IgD-negative memory B cell (primary cell): ENCODE measurements around the gene TMTC2. TPM values are rescaled to one million over a fixed set of nuclear protein-coding genes. Genes with fewer than 3 reads are reported as not detected.
"Not testable (repeated sequence)": the region's sequence is repeated elsewhere in the genome, so short reads cannot be mapped to it uniquely, and the experiment has no call there.

ENCODE experiments used
- H3K27ac Mint-ChIP-seq, 3 donors: one replicate each; pipeline ENCODE4 v1.8.0; 2020 to 2022; ENCODE audit warnings: mild to moderate bottlenecking in 3 of 3, mixed read lengths in 3 of 3, moderate library complexity in 1 of 3
- H3K27me3 Mint-ChIP-seq: one replicate; pipeline ENCODE4 v1.8.0; 2021; ENCODE audit warnings: mixed read lengths
- H3K36me3 Mint-ChIP-seq: one replicate; pipeline ENCODE4 v1.8.0; 2020; ENCODE audit warnings: mild to moderate bottlenecking, mixed read lengths
- H3K4me1 Mint-ChIP-seq, 3 donors: one replicate each; pipeline ENCODE4 v1.8.0; 2020 to 2022; ENCODE audit warnings: mixed read lengths in 3 of 3, mild to moderate bottlenecking in 1 of 3
- H3K4me3 Mint-ChIP-seq, 4 donors: one replicate each; pipeline ENCODE4 v1.8.0; 2020 to 2022; ENCODE audit warnings: mild to moderate bottlenecking in 4 of 4, mixed read lengths in 4 of 4, moderate library complexity in 3 of 4
- H3K9me3 Mint-ChIP-seq, 3 donors: one replicate each; pipeline ENCODE4 v1.8.0; 2020 to 2021; ENCODE audit warnings: mixed read lengths in 3 of 3, mild to moderate bottlenecking in 1 of 3
- polyA plus RNA-seq: library from polyadenylated mRNA; unstranded; fragments of 300-500 nt; fragmentation: Illumina TruSeq; gene quantifications from one replicate; pipeline ENCODE4 v1.2.3, GENCODE V29; 2021

The TMTC2 gene
- polyA plus RNA-seq, 1 donor from 2014 or later, result not detected

DNA sequence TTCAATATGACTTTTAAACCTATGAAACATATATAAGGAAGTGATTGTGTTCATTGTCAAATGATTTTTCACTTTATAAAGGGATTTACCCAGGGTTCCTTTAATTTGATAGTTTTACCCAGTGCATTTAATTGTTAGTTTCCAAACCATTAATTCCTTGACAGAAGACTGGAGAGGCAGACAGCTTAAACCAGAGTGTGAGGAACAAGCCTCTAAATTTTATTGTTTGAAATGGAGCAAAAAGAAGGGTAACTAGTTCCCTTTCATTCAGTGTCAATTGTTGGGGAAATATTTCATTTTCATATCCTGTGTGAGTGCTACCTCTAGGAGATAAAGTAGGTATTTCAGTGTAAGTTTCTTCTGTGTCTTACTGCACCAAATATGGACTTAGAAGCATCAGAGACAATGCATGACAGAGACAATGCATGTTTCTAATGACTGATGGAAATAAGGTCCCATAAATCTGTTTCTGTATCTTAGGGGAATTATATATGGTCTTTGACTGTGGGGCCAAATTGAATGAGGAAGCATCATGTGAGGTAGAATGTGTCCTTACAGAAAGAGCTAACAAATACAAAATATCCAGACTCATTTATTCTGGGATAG is 120.5 kb downstream of the TMTC2 start:
- H3K27ac Mint-ChIP-seq, result no peak overlapping the region
- no peaks in the 10 kb centered on the region for H3K9me3 Mint-ChIP-seq
- peaks cover 3% of the 10 kb centered on the region for H3K36me3 Mint-ChIP-seq
- no peak overlapping the region for H3K4me3 Mint-ChIP-seq
- H3K4me1 Mint-ChIP-seq, result no peaks in the 10 kb centered on the region
- H3K27me3 Mint-ChIP-seq, result no peaks in the 10 kb centered on the region

DNA sequence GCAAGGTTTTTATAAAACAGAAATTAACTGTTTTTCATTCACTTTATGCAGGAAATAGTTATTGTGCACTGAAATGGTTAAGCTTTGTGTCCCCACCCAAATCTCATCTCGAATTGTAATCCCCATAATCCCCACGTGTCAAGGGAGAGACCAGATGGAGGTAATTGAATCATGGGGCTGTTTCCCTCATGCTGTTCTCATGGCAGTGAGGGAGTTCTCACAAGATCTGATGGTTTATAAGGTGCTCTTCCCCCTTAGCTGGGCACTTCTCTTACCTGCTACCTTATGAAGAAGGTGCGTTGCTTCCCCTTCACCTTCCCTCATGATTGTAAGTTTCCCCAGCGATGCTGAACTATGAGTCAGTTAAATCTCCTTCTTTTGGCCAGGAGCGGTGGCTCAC is 123.9 kb downstream of the TMTC2 start:
- Mint-ChIP-seq H3K4me3 (no peak overlapping the region), H3K36me3 (no peaks in the 10 kb centered on the region), H3K27ac (no peak overlapping the region), H3K4me1 (no peaks in the 10 kb centered on the region), H3K27me3 (no peaks in the 10 kb centered on the region), H3K9me3 (no peaks in the 10 kb centered on the region)

DNA sequence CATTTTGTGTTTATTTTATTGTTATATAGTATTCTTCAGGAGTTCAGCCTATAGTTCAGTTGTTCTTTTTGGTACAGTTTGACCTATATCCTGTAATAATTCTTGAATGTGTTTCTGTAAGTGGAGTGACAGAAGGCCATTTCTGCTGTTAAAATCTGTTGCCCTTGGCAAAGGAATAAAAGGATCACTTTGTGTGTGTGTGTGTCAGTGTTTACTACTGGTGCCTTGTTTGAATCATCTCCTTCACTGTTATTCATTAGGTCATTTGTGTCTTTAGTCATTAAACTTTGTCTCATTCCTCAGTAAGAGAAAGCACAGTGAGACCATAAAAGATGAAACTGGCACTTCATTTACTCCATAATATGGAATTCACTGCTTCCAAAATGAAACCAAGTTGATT is 130.7 kb downstream of the TMTC2 start:
- H3K36me3 Mint-ChIP-seq, result no peaks in the 10 kb centered on the region
- no peaks in the 10 kb centered on the region for H3K27me3 Mint-ChIP-seq
- H3K4me1 Mint-ChIP-seq, result no peaks in the 10 kb centered on the region
- H3K27ac Mint-ChIP-seq, result no peak overlapping the region
- peaks cover 0 to 2% (median 0%) of the 10 kb centered on the region in 3 donors for H3K9me3 Mint-ChIP-seq
- H3K4me3 Mint-ChIP-seq, result no peak overlapping the region

DNA sequence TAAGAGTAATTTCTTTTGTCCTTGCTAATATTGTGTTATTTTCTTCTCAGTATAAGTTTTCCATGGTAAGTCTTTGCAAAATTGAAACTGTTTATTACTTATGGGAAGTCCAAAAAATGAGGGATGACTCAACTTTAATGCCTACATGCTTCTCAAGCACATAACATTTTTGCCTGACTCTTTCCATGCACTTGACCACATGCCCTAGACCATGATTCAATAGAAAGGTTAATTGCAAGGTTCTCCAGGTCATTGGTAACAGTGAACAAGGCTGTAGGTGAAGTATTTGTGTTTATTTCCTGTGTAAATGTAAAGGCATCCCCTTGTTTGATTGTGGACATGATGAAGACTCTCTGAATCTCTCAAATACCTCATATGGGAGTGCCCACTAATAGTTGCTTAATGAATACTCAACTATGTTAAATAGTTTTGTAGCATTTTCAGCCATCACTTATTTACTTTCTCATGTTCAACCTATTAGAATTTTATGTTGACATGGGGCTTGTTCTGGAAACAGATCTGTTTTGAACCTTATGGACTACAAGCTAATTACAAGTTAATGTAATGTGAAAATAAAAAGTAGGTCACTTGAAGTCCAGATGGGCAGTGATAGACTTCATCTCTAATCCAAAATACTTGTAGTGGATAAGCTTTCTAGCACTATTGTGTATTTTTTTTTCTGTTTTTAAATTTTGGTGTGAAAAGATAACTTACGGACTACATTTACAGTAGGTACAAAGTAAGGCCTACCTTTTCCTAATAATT is 131.7 kb downstream of the TMTC2 start:
- Mint-ChIP-seq H3K27ac (no peak overlapping the region), H3K36me3 (no peaks in the 10 kb centered on the region)

DNA sequence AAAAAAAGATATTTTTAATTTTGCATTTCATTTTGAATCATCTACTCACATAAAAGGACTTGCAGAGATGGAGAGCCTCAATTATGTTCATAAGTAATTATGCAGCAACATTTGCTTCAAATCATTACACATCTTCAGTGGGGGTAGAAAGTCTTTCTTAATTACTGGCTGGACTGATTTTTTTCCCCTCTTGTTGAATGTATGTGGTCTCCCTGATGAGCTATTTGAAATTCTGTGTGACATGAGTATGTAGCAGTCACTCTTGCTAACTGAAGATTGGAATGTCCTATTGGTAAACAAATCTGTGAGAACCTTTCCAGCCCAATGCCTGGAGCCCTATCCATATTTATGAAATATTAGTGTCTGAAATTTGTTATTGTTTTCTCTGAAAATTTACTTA is 139.8 kb downstream of the TMTC2 start:
- peaks cover 0 to 2% (median 2%) of the 10 kb centered on the region in 3 donors for H3K9me3 Mint-ChIP-seq
- H3K36me3 Mint-ChIP-seq, result no peaks in the 10 kb centered on the region
- H3K4me1 Mint-ChIP-seq, result peaks cover 0 to 3% (median 0%) of the 10 kb centered on the region in 3 donors
- no peak overlapping the region for H3K27ac Mint-ChIP-seq
- no peak overlapping the region for H3K4me3 Mint-ChIP-seq
- no peaks in the 10 kb centered on the region for H3K27me3 Mint-ChIP-seq

More for the DNA sequence above, 131.7 kb downstream of the TMTC2 start:
- Mint-ChIP-seq H3K9me3 (peaks cover 0 to 2% (median 2%) of the 10 kb centered on the region in 3 donors), H3K27me3 (no peaks in the 10 kb centered on the region), H3K4me3 (no peak overlapping the region), H3K4me1 (no peaks in the 10 kb centered on the region)

DNA sequence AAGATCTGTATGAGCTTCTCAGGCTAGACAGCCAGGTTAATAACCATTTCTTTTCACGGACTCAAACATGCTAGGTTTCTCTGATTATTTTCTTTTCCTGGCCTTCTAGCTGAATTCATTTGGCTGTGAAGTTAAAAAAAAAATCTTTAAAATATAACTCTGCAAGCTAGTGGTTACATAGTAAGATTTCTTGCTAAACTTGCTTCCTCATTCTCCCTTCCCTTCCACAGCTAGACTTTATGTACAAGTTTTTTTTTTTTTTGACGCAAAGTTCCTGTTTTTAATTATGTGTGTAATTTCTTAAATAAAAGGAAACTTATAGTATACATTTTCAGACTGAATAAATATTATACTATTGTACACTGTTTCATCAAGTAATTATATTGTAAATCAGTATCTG is 145.4 kb downstream of the TMTC2 start:
- H3K4me3 Mint-ChIP-seq, result no peak overlapping the region
- H3K27ac Mint-ChIP-seq, result no peak overlapping the region
- no peaks in the 10 kb centered on the region for H3K9me3 Mint-ChIP-seq
- H3K36me3 Mint-ChIP-seq, result no peaks in the 10 kb centered on the region
- H3K4me1 Mint-ChIP-seq, result peaks cover 0 to 4% (median 0%) of the 10 kb centered on the region in 3 donors
- no peaks in the 10 kb centered on the region for H3K27me3 Mint-ChIP-seq

DNA sequence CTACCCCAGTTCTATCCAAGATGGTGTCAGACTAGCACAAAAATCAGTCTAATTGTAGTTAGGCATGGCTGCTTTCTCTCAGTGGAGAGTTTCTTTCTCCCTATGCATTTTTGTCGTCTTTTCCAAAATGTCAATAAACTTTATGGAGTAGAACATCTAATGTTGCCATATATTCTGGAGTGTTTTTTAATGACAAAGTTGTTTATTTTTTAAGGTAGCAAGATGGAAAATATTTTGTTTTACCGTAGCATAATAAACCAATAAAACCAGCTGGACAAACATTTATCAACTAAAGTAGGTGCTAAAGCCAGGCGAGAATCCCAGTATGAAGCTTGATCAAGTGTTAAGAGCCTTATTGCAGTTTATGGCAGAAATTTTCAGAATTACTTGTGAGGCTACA is 146.3 kb downstream of the TMTC2 start:
- no peaks in the 10 kb centered on the region for H3K9me3 Mint-ChIP-seq

DNA sequence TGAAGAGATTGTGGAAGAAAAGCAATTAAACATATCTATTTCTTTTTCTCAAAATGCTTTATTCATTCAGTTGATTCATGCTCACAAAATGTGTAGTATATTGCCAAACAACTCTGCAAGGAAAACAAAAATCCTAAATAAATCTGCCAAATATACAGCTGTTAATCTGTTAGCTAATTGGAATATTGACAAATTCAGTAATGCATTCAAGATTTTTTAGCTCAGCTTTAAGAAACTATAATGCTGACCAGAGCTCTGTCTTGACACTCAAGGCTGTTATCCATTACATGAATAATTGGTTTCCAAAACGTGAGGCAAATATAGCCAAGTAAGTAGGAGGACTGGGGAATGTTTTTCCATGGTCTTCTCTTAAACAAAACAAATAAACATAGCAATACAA is 146.8 kb downstream of the TMTC2 start:
- Mint-ChIP-seq H3K4me1 (peaks cover 0 to 4% (median 0%) of the 10 kb centered on the region in 3 donors), H3K27me3 (no peaks in the 10 kb centered on the region), H3K9me3 (no peaks in the 10 kb centered on the region), H3K4me3 (no peak overlapping the region), H3K36me3 (no peaks in the 10 kb centered on the region), H3K27ac (no peak overlapping the region)

More for the DNA sequence above, 146.3 kb downstream of the TMTC2 start:
- Mint-ChIP-seq H3K27ac (no peak overlapping the region), H3K4me3 (no peak overlapping the region), H3K27me3 (no peaks in the 10 kb centered on the region), H3K4me1 (peaks cover 0 to 4% (median 0%) of the 10 kb centered on the region in 3 donors), H3K36me3 (no peaks in the 10 kb centered on the region)

DNA sequence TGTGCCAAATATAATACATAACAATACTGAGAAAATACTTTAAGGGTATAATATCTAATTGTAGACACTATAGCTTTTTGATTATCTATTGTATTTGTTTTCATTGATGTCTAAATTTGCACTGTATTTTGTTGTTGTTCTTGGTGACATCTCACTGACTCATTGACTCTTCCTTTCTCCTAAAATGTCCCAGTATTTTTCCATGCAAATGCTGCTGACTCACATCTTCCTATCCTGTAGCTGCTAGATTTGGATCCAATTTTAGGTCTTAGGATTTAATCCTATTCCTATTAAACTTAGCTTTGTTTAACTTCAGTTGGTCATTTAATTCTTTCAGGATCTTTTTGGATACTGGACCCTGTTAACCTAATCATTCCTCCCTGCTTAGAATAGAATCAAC is 148.5 kb downstream of the TMTC2 start:
- H3K4me1 Mint-ChIP-seq, result peaks cover 0 to 4% (median 0%) of the 10 kb centered on the region in 3 donors
- H3K36me3 Mint-ChIP-seq, result no peaks in the 10 kb centered on the region
- H3K27me3 Mint-ChIP-seq, result no peaks in the 10 kb centered on the region
- H3K9me3 Mint-ChIP-seq, result no peaks in the 10 kb centered on the region
- no peak overlapping the region for H3K4me3 Mint-ChIP-seq
- no peak overlapping the region for H3K27ac Mint-ChIP-seq

DNA sequence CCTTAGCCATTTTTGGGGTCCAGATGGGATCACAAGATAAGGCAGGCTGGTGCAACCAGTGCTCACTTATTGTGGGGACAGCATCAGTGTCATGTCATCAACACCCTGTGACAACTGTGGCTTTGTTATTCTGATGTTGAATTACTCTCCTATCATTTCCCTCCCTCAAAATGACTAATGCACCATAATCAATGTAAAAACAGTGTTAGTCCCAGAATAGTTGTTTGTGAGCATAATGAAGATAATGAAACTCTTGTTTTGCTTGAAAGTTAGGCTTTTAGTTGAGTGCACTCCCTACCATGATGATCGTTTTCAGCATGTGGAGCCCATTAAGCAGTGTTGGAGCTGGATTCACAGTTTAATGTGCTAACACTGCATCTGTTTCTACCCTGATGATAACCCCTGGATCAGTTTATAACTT is 151.4 kb downstream of the TMTC2 start:
- Mint-ChIP-seq H3K36me3 (no peaks in the 10 kb centered on the region), H3K4me1 (no peaks in the 10 kb centered on the region), H3K9me3 (no peaks in the 10 kb centered on the region), H3K4me3 (no peak overlapping the region), H3K27ac (no peak overlapping the region), H3K27me3 (no peaks in the 10 kb centered on the region)

DNA sequence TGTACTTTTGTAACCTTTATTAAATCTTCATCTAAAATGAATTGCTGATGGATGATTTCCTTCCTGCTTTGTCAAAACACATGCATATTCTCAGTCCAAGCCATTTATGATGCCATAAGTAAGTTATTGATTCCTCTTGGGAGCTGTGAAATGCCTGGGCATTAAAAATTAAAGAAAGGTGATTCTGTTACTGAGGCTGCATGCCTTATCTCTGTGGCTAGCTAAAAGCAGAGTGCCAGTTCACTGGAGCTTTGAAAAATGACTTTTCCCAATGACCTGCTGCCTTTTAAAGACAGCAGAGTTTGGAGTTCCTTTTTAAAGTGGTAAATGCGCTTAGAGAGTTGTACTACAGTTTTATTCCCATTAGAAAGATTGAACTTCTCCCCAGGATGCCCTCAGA is 152.1 kb downstream of the TMTC2 start:
- Mint-ChIP-seq H3K27me3 (no peaks in the 10 kb centered on the region), H3K4me3 (no peak overlapping the region), H3K9me3 (no peaks in the 10 kb centered on the region)

DNA sequence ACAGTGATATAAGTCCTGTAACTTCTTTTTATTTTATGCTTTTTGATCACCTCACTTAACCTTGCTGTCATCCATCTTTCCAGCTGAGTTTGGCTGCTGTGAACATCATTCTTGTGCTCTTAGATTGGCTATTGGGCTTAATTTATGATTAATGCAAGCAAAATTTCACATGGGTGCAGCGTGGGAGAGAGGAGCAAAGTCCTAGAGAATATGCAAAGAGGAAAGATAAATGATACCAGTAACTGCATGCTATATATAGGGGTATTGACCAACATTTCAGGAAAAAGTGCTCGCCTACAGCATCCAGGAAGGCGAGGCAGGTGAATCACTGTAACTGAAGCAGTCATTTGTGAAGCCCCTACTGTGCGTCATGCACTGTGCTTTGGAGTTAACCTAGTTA is 153.1 kb downstream of the TMTC2 start:
- Mint-ChIP-seq H3K27me3 (no peaks in the 10 kb centered on the region), H3K4me1 (no peaks in the 10 kb centered on the region), H3K4me3 (no peak overlapping the region), H3K9me3 (no peaks in the 10 kb centered on the region), H3K27ac (no peak overlapping the region), H3K36me3 (peaks cover 1% of the 10 kb centered on the region)

More for the DNA sequence above, 152.1 kb downstream of the TMTC2 start:
- no peaks in the 10 kb centered on the region for H3K36me3 Mint-ChIP-seq
- no peak overlapping the region for H3K27ac Mint-ChIP-seq
- H3K4me1 Mint-ChIP-seq, result no peaks in the 10 kb centered on the region

DNA sequence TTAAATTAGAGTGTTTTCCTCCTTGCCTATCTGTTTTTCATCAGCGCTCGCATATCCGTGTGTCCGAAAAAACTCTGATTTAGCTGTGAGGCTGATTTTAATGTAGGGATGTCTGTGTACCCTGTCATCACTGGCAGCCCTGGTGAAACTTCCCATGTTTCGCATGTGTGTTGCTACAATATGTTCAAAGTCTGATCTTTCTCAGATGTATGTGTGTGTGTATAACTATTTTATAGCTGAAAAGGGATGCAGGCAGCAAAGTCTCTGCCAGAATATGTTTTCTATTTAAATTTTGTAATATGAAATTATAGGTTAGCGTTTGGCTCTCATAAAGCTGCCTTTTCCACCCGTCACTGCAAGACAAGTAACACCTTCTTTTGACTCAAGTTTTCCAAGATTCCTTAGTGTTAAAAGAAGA is 154.8 kb downstream of the TMTC2 start:
- Mint-ChIP-seq H3K4me1 (no peaks in the 10 kb centered on the region), H3K4me3 (peak overlapping the region in 1 of 4 donors; percentile 21), H3K36me3 (peaks cover 1% of the 10 kb centered on the region), H3K9me3 (no peaks in the 10 kb centered on the region), H3K27ac (no peak overlapping the region), H3K27me3 (no peaks in the 10 kb centered on the region)

DNA sequence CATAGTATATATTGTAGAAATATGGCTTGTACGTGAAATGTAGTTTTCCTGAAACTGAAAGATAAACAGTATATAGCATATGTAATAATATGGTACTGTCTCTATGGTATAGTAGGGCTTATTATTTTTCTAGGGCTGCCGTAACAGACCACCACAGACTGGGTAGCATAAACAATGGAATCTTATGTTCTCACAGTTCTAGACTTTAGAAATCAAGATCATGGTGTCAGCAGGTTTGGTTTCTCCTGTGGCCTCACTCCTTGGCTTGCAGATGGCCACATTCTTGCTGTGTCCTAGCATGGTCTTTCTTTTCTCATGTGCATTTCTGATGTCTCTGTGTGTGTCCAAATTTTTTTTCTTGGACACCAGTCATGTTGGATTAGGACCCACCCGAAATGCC is 155.8 kb downstream of the TMTC2 start:
- H3K27ac Mint-ChIP-seq, result no peak overlapping the region
- H3K27me3 Mint-ChIP-seq, result no peaks in the 10 kb centered on the region
- H3K4me1 Mint-ChIP-seq, result no peaks in the 10 kb centered on the region
- H3K36me3 Mint-ChIP-seq, result peaks cover 4% of the 10 kb centered on the region
- H3K9me3 Mint-ChIP-seq, result no peaks in the 10 kb centered on the region
- no peak overlapping the region for H3K4me3 Mint-ChIP-seq

DNA sequence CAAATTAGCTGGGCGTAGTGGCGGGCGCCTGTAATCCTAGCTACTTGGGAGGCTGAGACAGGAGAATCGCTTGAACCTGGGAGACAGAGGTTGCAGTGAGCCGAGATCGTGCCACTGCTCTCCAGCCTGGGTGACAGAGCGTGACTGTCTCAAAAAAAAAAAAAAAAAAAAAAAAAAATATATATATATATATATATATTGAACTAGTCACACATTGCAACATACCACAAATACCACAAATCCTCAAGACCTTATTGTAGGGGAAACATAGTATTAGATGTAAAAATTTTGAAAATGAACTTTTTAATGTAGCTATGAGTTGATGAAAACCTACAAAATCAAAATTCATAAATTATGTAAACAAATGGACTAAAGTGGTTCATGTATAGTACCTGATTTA is 158.4 kb downstream of the TMTC2 start:
- not testable (repeated sequence) for H3K4me3 Mint-ChIP-seq, H3K9me3 Mint-ChIP-seq, H3K27me3 Mint-ChIP-seq, H3K27ac Mint-ChIP-seq, H3K36me3 Mint-ChIP-seq, H3K4me1 Mint-ChIP-seq

DNA sequence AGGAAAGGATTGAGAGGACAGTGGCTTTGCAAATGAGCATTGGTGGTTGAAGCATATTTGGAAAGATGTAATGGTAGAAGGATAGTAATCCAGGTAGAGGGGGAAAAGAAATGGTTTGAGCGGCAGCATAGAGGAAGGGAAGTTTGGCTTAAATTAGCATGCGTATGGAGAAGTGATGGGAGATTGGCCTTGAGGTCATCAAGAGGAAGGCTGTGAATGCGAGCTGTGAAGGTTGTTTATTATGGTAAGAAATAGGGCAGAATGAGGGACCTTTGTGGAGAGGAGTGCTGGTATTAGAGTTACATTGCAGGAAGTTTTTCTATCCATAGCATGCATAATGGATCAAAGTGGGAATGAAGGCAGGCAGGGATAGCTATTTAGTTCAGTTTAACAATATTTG is 162.1 kb downstream of the TMTC2 start:
- Mint-ChIP-seq H3K4me1 (peaks cover 0 to 4% (median 1%) of the 10 kb centered on the region in 3 donors), H3K27me3 (no peaks in the 10 kb centered on the region), H3K27ac (no peak overlapping the region), H3K4me3 (no peak overlapping the region), H3K36me3 (peaks cover 7% of the 10 kb centered on the region), H3K9me3 (peaks cover 0 to 4% (median 0%) of the 10 kb centered on the region in 3 donors)
